RWPE2 (cell line): ENCODE measurements around the gene C17orf107.
"Not testable (repeated sequence)": the region's sequence is repeated elsewhere in the genome, so short reads cannot be mapped to it uniquely, and the experiment has no call there.

Source experiments
- ATAC-seq: fragments of 200-7000 bp; cut with Tn5 transposase; 3 replicates; pipeline ENCODE4 v1.9.1; 2021; ENCODE audit warnings: low read depth
- DNase-seq: peaks from one replicate; pipeline ENCODE4 v3.0.0-alpha.2; 2020; ENCODE audit warnings: low spot score
- H3K27ac ChIP-seq: fragments of 450-650 bp; 2 replicates; pipeline ENCODE4 v1.5.1; 2017; ENCODE audit warnings: mild to moderate bottlenecking; ENCODE audit not compliant: poor library complexity, severe bottlenecking
- H3K27me3 ChIP-seq: fragments of 250-450 bp; sonication (Bioruptor Pico); 2 replicates; pipeline ENCODE4 v1.5.1; 2021; ENCODE audit warnings: mild to moderate bottlenecking, moderate library complexity; ENCODE audit not compliant: insufficient read depth, poor library complexity, severe bottlenecking
- H3K36me3 ChIP-seq: fragments of 250-450 bp; sonication (Bioruptor Pico); 2 replicates; pipeline ENCODE4 v1.5.1; 2020; ENCODE audit warnings: low read depth, mild to moderate bottlenecking, moderate library complexity
- H3K4me1 ChIP-seq: fragments of 250-450 bp; sonication (Bioruptor Pico); 2 replicates; pipeline ENCODE4 v1.5.1; 2021; ENCODE audit warnings: mild to moderate bottlenecking, moderate library complexity; ENCODE audit not compliant: insufficient read depth, poor library complexity, severe bottlenecking
- H3K4me3 ChIP-seq: fragments of 250-450 bp; sonication (Bioruptor Pico); 2 replicates; pipeline ENCODE4 v1.5.1; 2021; ENCODE audit warnings: mild to moderate bottlenecking, moderate library complexity; ENCODE audit not compliant: severe bottlenecking
- H3K9me3 ChIP-seq: fragments of 250-450 bp; sonication (Bioruptor Pico); 2 replicates; pipeline ENCODE4 v1.5.1; 2021; ENCODE audit warnings: mild to moderate bottlenecking, moderate library complexity; ENCODE audit not compliant: severe bottlenecking
- TF ChIP-seq, protein P1 (sequence below): fragments of 450-650 bp; IDR thresholded peaks from one replicate; pipeline ENCODE4 v1.5.1; 2017; ENCODE audit warnings: mild to moderate bottlenecking, moderate library complexity; ENCODE audit not compliant: poor library complexity, severe bottlenecking

Gene C17orf107

GRCh38 chr17:4908711-4909496 lies 9.6 kb downstream of the C17orf107 start:
- TF ChIP-seq, protein P1, sequence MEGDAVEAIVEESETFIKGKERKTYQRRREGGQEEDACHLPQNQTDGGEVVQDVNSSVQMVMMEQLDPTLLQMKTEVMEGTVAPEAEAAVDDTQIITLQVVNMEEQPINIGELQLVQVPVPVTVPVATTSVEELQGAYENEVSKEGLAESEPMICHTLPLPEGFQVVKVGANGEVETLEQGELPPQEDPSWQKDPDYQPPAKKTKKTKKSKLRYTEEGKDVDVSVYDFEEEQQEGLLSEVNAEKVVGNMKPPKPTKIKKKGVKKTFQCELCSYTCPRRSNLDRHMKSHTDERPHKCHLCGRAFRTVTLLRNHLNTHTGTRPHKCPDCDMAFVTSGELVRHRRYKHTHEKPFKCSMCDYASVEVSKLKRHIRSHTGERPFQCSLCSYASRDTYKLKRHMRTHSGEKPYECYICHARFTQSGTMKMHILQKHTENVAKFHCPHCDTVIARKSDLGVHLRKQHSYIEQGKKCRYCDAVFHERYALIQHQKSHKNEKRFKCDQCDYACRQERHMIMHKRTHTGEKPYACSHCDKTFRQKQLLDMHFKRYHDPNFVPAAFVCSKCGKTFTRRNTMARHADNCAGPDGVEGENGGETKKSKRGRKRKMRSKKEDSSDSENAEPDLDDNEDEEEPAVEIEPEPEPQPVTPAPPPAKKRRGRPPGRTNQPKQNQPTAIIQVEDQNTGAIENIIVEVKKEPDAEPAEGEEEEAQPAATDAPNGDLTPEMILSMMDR, result peak; percentile 87
- peak; percentile 78 for DNase-seq
- ATAC-seq, result peak; percentile 84
- no peaks in the 10 kb centered on the region for H3K9me3 ChIP-seq
- peak overlapping the region; percentile 78 for H3K27ac ChIP-seq
- no peak overlapping the region for H3K4me3 ChIP-seq
- H3K27me3 ChIP-seq, result no peaks in the 10 kb centered on the region
- no peaks in the 10 kb centered on the region for H3K36me3 ChIP-seq
- peaks cover 16% of the 10 kb centered on the region for H3K4me1 ChIP-seq

DNA sequence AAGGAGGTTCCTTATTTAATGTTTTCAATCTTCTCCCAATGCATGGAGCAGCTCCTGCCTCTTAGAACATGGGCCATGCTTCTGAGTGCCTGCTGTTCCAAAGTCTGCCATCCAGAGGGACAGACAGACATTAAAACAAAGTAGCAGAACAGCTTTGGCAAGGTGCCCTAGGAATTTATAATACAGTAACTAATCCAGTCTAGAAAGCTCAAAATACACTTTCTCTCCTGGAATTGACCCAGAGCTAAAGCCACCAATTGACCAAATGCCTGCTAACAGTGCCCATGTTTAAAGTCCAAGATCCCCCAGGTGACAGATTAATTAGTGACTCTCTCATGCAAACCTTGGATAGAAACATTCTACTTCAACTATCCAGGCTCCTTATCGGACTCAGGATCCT lies 14.7 kb downstream of the C17orf107 start:
- no peak overlapping the region for H3K4me3 ChIP-seq
- H3K4me1 ChIP-seq, result peaks cover 9% of the 10 kb centered on the region
- no peak for ATAC-seq
- TF ChIP-seq, protein P1, result no peak
- no peaks in the 10 kb centered on the region for H3K9me3 ChIP-seq
- no peak for DNase-seq
- H3K27ac ChIP-seq, result no peak overlapping the region
- H3K27me3 ChIP-seq, result no peaks in the 10 kb centered on the region
- H3K36me3 ChIP-seq, result no peaks in the 10 kb centered on the region

DNA sequence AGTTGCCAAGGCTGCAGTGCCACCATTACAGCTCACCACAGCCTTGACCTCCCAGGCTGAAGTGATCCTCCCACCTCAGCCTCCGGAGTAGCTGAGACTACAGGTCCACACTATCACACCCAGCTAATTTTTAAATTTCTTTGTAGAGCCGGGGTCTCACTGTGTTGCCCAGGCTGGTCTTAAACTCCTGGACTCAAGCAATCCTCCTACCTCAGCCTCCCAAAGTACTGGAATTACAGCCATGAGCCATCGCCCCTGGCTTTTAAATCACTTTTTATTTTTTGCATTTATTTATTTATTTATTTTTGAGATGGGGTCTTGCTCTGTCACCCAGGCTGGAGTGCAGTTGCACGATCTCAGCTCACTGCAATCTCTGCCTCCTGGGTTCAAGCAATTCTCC lies 15.2 kb downstream of the C17orf107 start:
- H3K27me3 ChIP-seq, H3K9me3 ChIP-seq, H3K27ac ChIP-seq, ATAC-seq, H3K4me1 ChIP-seq, DNase-seq, H3K36me3 ChIP-seq, H3K4me3 ChIP-seq: not testable (repeated sequence)

GRCh38 chr17:4919511-4920047 lies 20.2 kb downstream of the C17orf107 start:
- no peaks in the 10 kb centered on the region for H3K27me3 ChIP-seq
- ATAC-seq, result no peak
- no peaks in the 10 kb centered on the region for H3K4me1 ChIP-seq
- TF ChIP-seq, protein P1, result no peak
- H3K36me3 ChIP-seq, result no peaks in the 10 kb centered on the region
- no peak overlapping the region for H3K4me3 ChIP-seq
- DNase-seq, result no peak
- no peaks in the 10 kb centered on the region for H3K9me3 ChIP-seq
- no peak overlapping the region for H3K27ac ChIP-seq

GRCh38 chr17:4920351-4921048 lies 21.2 kb downstream of the C17orf107 start:
- no peaks in the 10 kb centered on the region for H3K36me3 ChIP-seq
- TF ChIP-seq, protein P1, result no peak
- H3K27me3 ChIP-seq, result no peaks in the 10 kb centered on the region
- H3K27ac ChIP-seq, result no peak overlapping the region
- no peak overlapping the region for H3K4me3 ChIP-seq
- DNase-seq (no peak), ATAC-seq (peak; percentile 50; the same call in 1 of the 3 replicates)
- H3K9me3 ChIP-seq, result no peaks in the 10 kb centered on the region
- no peaks in the 10 kb centered on the region for H3K4me1 ChIP-seq
